ENCODE data around the gene ATP8A2. TPM values are rescaled to one million over a fixed set of nuclear protein-coding genes. Genes with fewer than 3 reads are reported as not detected.

Gene ATP8A2
- total and polyA plus RNA-seq, 10 of the 15 experiments (the other 5 are each of a cell fraction or from before 2014, with no cell fraction given): 0.01 to 0.04 (median 0.04) TPM; not detected in 7

DNA sequence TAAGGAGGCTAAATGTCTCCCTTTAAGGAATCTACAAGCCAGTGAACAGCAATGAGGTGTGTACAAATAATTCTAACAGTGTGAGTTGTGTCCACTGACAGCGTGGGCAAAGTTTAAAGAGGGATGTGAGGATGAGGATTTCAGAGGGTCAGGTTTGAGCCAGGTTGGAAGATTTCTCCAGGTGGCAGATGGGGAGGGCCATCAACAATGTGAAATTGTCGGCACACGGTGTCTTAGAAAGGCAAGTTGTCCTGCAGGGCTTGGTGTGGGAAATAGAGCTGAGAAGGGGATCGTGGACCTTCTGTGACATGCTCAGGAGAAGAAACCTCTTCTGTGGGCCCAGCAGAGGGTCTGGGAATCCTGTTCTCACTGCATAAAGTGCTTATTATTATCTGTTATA, 52.1 kb downstream of the ATP8A2 start (continued):
- TF ChIP-seq, protein P1, sequence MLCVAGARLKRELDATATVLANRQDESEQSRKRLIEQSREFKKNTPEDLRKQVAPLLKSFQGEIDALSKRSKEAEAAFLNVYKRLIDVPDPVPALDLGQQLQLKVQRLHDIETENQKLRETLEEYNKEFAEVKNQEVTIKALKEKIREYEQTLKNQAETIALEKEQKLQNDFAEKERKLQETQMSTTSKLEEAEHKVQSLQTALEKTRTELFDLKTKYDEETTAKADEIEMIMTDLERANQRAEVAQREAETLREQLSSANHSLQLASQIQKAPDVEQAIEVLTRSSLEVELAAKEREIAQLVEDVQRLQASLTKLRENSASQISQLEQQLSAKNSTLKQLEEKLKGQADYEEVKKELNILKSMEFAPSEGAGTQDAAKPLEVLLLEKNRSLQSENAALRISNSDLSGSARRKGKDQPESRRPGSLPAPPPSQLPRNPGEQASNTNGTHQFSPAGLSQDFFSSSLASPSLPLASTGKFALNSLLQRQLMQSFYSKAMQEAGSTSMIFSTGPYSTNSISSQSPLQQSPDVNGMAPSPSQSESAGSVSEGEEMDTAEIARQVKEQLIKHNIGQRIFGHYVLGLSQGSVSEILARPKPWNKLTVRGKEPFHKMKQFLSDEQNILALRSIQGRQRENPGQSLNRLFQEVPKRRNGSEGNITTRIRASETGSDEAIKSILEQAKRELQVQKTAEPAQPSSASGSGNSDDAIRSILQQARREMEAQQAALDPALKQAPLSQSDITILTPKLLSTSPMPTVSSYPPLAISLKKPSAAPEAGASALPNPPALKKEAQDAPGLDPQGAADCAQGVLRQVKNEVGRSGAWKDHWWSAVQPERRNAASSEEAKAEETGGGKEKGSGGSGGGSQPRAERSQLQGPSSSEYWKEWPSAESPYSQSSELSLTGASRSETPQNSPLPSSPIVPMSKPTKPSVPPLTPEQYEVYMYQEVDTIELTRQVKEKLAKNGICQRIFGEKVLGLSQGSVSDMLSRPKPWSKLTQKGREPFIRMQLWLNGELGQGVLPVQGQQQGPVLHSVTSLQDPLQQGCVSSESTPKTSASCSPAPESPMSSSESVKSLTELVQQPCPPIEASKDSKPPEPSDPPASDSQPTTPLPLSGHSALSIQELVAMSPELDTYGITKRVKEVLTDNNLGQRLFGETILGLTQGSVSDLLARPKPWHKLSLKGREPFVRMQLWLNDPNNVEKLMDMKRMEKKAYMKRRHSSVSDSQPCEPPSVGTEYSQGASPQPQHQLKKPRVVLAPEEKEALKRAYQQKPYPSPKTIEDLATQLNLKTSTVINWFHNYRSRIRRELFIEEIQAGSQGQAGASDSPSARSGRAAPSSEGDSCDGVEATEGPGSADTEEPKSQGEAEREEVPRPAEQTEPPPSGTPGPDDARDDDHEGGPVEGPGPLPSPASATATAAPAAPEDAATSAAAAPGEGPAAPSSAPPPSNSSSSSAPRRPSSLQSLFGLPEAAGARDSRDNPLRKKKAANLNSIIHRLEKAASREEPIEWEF (IDR thresholded peaks at IDR 0.05; ENCODE audit: insufficient replicate concordance, low read depth, low read length): no peak
- TF ChIP-seq MXI1 (IDR thresholded peaks at IDR 0.05; ENCODE audit: low read depth, low read length): no peak
- TF ChIP-seq TCF7 (IDR thresholded peaks at IDR 0.05; ENCODE audit: borderline replicate concordance): no peak
- TF ChIP-seq TBL1XR1 (IDR thresholded peaks at IDR 0.05; ENCODE audit: low read depth, low read length): no peak
- no peak for TF ChIP-seq ESRRA (IDR thresholded peaks at IDR 0.05; ENCODE audit: low read length)
- TF ChIP-seq CBX3 (IDR thresholded peaks at IDR 0.05; ENCODE audit: borderline replicate concordance, low read depth): no peak

DNA sequence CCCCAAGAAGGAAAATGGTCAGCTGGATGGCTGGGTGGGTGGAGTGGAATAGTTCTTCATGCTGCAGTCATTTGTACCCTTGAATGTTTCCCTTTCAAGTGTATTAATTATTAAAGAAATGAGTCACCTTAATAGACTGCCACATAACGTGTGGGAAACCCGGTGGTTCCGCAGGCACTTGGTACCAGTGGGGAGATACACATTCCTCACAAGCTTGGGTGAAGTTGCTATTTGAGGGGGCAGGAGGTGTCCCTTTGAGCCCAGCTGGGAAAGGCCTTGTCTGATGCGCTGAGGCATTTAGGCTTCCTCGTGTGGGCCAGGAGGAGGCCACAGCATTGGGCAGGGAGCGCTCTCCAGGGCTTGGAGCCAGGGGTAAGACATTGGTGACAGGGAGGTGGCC, 57.7 kb downstream of the ATP8A2 start:
- RAD21 ChIA-PET (ENCODE audit: unreplicated experiment): no interaction called here
- TF ChIP-seq IKZF2 (IDR thresholded peaks at IDR 0.05) (no peak), MTA2 (IDR thresholded peaks at IDR 0.05; ENCODE audit: low read depth) (no peak), SMAD1 (IDR thresholded peaks at IDR 0.05; ENCODE audit: low read depth, partially characterized antibody) (no peak), POLR2AphosphoS2 (IDR thresholded peaks at IDR 0.05; ENCODE audit: low read depth, low read length) (no peak), YBX1 (IDR thresholded peaks at IDR 0.05) (no peak), GATAD2B (conservative IDR thresholded peaks at IDR 0.05; ENCODE audit: low read depth) (no peak)
- TF ChIP-seq, protein P2, sequence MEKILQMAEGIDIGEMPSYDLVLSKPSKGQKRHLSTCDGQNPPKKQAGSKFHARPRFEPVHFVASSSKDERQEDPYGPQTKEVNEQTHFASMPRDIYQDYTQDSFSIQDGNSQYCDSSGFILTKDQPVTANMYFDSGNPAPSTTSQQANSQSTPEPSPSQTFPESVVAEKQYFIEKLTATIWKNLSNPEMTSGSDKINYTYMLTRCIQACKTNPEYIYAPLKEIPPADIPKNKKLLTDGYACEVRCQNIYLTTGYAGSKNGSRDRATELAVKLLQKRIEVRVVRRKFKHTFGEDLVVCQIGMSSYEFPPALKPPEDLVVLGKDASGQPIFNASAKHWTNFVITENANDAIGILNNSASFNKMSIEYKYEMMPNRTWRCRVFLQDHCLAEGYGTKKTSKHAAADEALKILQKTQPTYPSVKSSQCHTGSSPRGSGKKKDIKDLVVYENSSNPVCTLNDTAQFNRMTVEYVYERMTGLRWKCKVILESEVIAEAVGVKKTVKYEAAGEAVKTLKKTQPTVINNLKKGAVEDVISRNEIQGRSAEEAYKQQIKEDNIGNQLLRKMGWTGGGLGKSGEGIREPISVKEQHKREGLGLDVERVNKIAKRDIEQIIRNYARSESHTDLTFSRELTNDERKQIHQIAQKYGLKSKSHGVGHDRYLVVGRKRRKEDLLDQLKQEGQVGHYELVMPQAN (conservative IDR thresholded peaks at IDR 0.05): no peak
- TF ChIP-seq, protein P3, sequence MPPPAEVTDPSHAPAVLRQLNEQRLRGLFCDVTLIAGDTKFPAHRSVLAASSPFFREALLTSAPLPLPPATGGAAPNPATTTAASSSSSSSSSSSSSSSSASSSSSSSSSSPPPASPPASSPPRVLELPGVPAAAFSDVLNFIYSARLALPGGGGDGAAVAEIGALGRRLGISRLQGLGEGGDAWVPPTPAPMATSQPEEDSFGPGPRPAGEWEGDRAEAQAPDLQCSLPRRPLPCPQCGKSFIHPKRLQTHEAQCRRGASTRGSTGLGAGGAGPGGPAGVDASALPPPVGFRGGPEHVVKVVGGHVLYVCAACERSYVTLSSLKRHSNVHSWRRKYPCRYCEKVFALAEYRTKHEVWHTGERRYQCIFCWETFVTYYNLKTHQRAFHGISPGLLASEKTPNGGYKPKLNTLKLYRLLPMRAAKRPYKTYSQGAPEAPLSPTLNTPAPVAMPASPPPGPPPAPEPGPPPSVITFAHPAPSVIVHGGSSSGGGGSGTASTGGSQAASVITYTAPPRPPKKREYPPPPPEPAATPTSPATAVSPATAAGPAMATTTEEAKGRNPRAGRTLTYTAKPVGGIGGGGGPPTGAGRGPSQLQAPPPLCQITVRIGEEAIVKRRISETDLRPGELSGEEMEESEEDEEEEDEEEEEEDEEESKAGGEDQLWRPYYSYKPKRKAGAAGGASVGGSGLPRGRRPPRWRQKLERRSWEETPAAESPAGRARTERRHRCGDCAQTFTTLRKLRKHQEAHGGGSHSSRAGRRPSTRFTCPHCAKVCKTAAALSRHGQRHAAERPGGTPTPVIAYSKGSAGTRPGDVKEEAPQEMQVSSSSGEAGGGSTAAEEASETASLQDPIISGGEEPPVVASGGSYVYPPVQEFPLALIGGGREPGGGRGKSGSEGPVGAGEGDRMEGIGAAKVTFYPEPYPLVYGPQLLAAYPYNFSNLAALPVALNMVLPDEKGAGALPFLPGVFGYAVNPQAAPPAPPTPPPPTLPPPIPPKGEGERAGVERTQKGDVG (CRISPR knock-in tag; IDR thresholded peaks at IDR 0.05): no peak

More for the DNA sequence above, 57.7 kb downstream of the ATP8A2 start:
- Histone ChIP-seq H4K20me1 (ENCODE audit: control insufficient read depth, insufficient read depth) (no peaks in the 10 kb centered on the region), H3K4me2 (ENCODE audit: control insufficient read depth, insufficient read depth) (no peak overlapping the region), H3K9me3 (replicated peaks; ENCODE audit: control insufficient read depth, insufficient read depth, low read length) (no peaks in the 10 kb centered on the region), H3K79me2 (ENCODE audit: control insufficient read depth, insufficient read depth, low read length) (no peaks in the 10 kb centered on the region), H3K27ac (ENCODE audit: control insufficient read depth, insufficient read depth) (no peak overlapping the region), H3K27me3 (replicated peaks in 1 of 2; ENCODE audit: control insufficient read depth in 2 of 2, insufficient read depth in 2 of 2, low read length in 1 of 2) (no peaks in the 10 kb centered on the region; a peak in 1 of 4 replicates), H2AFZ (ENCODE audit: control insufficient read depth, low read depth, low read length) (no peak overlapping the region), H3K36me3 (ENCODE audit: control insufficient read depth in 2 of 2, insufficient read depth in 2 of 2, low read length in 1 of 2) (no peaks in the 10 kb centered on the region), H3K4me1 (ENCODE audit: control insufficient read depth, insufficient read depth, low read length) (no peaks in the 10 kb centered on the region), H3K9ac (ENCODE audit: control insufficient read depth, insufficient read depth, low read length) (no peak overlapping the region), H3K4me3 (no peak overlapping the region)
- ChIA-PET POLR2A (no interaction called here), SMC1A (ENCODE audit: uncharacterized antibody, unreplicated experiment) (no interaction called here), CTCF (no interaction called here)
- in situ Hi-C loops (cut with MboI): no loop called here
- intact Hi-C loops (cut with micrococcal nuclease; ENCODE audit: unreplicated experiment): no loop called here
- FAIRE-seq: no peak
- no TSS peak for BruUV-seq (replicated peaks)
- ATAC-seq: no peak
- DNase-seq (ENCODE audit: low read depth, low spot score): no peak
- WGBS (ENCODE audit: insufficient coverage, insufficient replicate concordance, low lambda C conversion rate, missing lambda C conversion rate): 44% methylated on average over 6 of the region's 6 CpGs

Data from GM12878 (cell line).